ENCODE results near the gene DPY19L3.

DNA sequence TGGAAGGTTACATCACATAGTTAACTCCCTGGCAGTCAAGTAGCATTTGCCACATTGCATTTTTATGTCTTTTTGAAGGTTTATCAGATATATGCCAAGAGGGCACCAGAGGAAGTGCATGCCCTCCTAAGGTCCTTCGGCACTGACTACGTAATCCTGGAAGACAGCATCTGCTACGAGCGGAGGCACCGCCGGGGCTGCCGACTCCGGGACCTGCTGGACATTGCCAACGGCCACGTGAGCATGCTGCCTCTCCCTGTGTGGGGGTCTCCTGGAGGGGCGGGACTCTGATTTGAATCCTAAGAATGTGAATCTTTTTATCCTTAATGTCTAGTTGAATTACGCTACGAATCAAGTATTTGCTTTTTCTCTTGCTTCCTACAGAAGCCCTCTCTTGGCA, 74.8 kb downstream of the DPY19L3 start:
- TF ChIP-seq EZH2 (IDR thresholded peaks at IDR 0.05) (no peak), CTCF (IDR thresholded peaks at IDR 0.05) (no peak)

All from neural progenitor cell (in vitro differentiated cells).